ENCODE measurements around the gene TBC1D32.
"Not testable (repeated sequence)": the region's sequence is repeated elsewhere in the genome, so short reads cannot be mapped to it uniquely, and the experiment has no call there.

The TBC1D32 gene

DNA sequence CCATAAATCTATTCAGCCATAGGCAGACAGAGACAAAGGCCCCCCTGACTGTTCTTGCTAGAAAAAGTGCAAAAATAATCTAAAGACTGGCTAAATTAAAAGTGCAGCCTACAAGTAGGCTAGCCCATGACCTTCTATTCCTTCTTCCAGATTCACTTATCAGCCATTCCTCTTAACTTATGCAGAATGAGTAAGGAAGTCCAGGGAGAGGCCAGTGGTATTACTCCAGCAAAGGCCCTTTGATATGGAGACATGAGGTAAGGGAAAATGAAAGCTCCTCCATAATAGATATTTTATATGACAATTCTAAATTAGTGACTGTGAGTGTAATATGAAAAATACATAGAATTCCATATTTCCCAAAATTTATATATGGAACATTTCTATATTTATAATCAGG lies 199.4 kb downstream of the TBC1D32 start:
- no peak for DNase-seq (ENCODE audit: low spot score)

GRCh38 chr6:121124600-121124999 lies 209.7 kb downstream of the TBC1D32 start:
- DNase-seq (ENCODE audit: low spot score) = no peak

DNA sequence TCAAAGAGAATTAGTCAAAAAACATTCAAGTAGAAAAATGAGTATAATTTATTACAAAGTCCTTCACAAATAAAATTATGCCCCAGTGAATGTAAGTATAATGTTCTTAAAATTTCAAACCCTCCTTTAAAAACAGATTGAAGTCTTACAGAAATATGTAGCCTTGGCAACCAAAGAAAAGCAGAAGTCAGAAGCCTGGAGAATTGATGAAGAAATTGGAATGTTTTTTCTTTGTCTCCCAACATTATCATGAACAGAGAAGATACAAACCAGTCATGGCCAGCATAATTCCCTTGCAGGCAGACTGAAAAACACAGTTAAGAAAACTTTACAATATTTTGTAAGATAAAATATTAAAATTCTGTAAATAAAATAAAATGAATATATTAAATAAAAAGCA lies 221.9 kb downstream of the TBC1D32 start:
- DNase-seq (ENCODE audit: low spot score) = no peak

DNA sequence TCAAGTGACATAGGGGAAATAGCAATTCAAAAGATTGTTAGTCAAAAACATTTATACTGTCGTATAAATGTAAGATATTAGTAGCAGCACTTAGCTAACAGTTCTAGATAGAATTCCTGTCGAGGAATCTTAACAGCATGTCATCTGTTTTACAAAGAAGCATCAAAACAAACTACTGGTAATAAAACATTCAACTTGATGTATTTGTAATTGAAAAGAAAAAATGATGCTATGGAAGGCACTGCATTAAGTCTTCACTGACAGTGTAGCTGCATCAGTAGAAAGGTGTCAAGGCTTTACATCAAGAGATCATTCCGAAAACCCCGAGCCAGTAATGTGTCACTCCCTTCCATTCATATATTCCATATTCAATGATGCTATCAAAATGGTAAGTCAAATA lies 223.5 kb downstream of the TBC1D32 start:
- DNase-seq (ENCODE audit: low spot score) = no peak

DNA sequence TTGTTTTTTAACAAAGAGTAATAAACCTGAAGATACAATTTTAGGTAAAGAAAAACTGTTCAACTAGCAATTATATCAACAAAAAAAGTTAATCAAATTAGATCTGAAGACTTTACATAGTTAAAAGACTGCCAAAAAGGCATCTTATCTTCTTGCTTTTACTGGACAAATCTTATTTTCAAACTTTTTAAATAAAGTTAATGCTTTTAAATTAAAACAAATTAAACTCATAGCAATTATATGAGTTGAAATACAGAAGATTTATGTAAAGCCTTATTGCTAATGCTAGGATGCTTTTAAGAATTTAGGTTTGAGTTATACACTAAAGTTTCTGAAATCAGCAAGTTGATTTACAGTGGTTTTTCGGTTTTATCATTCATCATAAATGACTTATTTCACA lies 227.3 kb downstream of the TBC1D32 start:
- DNase-seq (ENCODE audit: low spot score) = no peak

GRCh38 chr6:121105461-121105860 lies 228.8 kb downstream of the TBC1D32 start:
- no peak for DNase-seq (ENCODE audit: low spot score)

DNA sequence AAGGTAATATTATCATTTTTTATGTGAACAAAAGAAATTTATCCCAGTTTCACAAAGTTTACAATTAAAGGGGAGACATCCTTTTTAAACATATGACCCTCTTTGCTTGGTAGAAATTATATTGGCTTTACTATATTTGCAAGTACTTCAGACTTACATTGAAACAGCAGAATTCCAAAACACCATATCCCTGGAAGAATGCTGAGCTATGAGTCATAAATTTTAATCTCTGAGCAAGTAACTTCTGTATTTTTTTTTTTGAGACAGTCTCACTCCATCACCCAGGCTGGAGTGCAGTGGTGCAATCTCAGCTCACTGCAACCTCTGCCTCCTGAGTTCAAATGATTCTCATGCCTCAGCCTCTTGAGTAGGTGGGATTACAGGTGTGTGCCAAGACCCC lies 240.4 kb downstream of the TBC1D32 start:
- no peak for DNase-seq (ENCODE audit: low spot score)

- DNase-seq (ENCODE audit: low spot score) = no peak
Observed at GRCh38 chr6:121090492-121090891, 243.8 kb downstream of the TBC1D32 start.

GRCh38 chr6:121086876-121087275 lies 247.4 kb downstream of the TBC1D32 start:
- no peak for DNase-seq (ENCODE audit: low spot score)

DNA sequence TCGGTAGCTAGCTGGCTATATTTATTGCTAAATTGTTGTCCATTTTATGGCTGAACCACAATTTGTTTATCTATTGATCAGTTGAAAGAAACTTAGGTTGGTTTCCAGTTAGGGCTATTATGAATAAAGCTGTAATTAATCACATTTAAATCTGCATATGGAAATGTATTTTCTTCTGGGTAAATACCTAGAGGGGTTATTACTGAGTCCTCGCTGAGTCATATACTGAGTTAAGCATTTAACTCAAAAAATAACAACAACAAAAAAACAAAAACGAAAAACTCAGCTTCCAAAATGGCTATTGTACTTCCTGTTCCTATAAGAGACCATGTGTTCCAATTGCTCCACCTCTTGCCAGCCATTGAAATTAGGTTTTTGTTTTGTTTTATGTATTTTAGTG lies 258.2 kb downstream of the TBC1D32 start:
- no peak for DNase-seq (ENCODE audit: low spot score)

GRCh38 chr6:121068749-121069148 lies 265.5 kb downstream of the TBC1D32 start:
- not testable (repeated sequence) for DNase-seq (ENCODE audit: low spot score)

DNA sequence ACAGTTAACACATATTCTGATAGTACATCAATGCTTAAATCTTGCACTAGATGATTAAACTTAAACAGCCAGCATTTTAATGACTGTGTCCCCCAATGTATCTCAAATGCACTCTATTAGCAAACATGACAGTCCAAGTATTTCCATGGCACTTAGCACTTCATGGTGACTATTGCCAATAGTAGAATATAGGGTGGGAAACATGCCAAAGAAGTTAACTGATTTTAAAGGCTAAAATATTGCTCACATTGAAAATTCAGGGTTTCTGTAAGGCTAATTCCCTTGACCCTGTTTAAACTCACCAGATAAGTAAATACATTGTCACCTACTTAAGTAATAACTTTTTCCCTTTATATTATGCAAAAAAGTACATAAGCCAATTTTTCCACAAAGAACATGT lies 266.9 kb downstream of the TBC1D32 start:
- DNase-seq (ENCODE audit: low spot score) = no peak

DNA sequence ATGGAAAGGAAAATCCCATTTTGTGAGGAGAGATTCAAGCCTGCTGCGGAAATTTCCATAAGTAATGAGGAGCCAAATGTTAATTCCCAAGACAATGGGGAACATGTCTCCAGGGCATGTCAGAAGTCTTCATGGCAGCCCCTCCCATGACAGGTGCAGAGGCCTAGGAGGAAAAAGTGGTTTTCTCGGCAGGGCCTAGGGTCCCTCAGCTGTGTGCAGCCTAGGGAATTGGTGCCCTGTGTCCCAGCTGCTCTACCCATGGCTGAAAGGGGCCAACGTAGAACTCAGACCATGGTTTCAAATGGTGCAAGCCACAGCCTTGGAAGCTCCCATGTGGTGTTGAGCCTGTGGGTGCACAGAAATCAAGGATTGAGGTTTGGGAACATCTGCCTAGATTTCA lies 269.9 kb downstream of the TBC1D32 start:
- DNase-seq (ENCODE audit: low spot score) = no peak

GRCh38 chr6:121055572-121056163 lies 278.6 kb downstream of the TBC1D32 start:
- DNase-seq (ENCODE audit: low spot score) = peak; percentile 30

DNA sequence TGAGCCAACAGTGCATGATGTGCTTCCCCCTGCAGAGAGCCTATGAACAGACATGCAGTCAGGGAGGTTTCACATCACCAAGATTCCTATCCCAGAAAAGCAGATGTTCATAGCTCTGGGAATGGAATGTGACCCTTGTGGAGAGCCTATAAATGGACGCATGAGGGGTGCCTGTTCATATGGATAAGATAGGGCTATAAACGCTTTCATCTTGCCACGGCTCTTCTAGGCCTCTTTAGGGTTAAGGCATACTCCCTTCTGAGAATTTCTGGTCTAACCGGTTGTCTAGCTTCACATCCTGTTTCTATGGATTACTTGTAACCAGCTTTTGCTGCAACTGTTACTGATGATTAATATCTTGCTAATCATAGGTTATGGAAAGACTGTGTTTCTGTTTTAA lies 285.7 kb downstream of the TBC1D32 start:
- DNase-seq (ENCODE audit: low spot score) = not testable (repeated sequence)

DNA sequence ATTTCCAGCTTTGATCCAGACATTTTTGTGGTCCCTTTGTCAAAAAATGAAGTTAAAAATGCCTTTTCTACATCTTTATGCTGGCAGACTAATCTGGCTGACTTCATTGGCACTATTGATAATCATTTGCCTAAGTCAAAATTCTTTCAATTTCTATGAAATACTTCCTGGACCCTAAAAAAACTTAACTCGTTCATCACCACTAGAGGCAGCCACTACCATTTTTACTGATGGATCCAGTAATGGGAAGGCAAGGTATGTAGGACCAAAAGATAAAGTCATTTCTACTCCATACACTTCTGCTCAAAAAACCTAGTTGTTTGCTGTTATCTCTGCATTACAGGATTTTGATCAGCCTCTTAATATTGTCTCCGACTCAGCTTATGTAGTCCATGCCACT lies 289.4 kb downstream of the TBC1D32 start:
- DNase-seq (ENCODE audit: low spot score) = not testable (repeated sequence)

DNA sequence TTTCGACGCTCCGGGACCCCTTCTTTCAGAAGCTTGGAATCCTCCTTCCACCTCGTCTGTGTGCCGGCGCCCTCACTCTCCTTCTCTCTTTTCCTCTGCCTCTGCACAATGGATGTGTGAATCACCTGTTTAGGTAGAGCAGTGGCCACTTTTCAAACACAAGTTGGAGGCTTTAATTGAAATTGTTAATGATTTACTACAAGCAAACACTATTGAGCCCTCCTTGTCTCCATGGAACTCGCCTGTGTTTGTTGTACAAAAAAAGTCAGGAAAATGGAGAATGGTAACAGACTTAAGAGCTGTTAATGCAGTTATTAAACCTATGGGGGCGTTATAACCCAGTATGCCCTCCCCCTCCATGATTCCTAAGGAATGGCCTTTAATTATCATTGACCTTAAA lies 290.6 kb downstream of the TBC1D32 start:
- DNase-seq (ENCODE audit: low spot score) = not testable (repeated sequence)

GRCh38 chr6:121043211-121043610 lies 291.1 kb downstream of the TBC1D32 start:
- DNase-seq (ENCODE audit: low spot score) = not testable (repeated sequence)

GRCh38 chr6:121042766-121043165 lies 291.5 kb downstream of the TBC1D32 start:
- no peak for DNase-seq (ENCODE audit: low spot score)

DNA sequence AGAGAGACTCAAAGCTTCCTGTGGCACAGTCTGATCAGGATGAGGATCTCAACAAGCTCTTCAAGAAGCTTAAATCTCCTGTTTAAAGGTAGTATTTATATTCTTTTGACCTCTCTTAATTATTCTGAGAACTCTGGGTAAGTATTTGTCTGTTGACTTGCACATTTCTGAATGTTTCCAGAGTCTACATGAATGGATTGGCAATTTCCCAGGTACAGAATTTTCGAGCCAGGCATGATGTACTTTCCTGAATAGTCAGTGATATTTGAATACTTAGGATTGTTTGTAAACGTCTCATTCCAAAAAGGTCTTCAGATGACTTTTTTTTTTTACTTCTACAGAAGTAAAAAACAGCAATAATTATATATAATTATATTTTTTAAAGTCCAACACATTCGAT lies 293.4 kb downstream of the TBC1D32 start:
- no peak for DNase-seq (ENCODE audit: low spot score)

DNA sequence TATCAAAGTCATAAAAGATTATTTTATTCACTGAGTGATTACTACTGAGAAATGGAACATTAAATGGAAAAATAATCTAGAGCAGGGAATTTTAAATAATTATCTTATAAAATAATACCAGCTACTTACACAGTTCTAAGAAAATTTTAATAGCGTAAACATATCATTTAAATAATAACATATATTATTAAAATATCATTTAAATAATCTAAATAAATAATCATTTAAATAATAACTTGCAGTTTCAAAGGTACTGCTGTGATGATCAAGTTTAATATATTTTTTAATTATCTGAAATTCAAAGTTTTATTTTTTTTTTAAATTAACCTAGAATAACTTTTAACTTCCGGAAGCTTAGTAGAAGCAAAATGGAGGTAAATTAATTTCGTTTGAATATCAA lies 301.2 kb downstream of the TBC1D32 start:
- DNase-seq (ENCODE audit: low spot score) = no peak

DNA sequence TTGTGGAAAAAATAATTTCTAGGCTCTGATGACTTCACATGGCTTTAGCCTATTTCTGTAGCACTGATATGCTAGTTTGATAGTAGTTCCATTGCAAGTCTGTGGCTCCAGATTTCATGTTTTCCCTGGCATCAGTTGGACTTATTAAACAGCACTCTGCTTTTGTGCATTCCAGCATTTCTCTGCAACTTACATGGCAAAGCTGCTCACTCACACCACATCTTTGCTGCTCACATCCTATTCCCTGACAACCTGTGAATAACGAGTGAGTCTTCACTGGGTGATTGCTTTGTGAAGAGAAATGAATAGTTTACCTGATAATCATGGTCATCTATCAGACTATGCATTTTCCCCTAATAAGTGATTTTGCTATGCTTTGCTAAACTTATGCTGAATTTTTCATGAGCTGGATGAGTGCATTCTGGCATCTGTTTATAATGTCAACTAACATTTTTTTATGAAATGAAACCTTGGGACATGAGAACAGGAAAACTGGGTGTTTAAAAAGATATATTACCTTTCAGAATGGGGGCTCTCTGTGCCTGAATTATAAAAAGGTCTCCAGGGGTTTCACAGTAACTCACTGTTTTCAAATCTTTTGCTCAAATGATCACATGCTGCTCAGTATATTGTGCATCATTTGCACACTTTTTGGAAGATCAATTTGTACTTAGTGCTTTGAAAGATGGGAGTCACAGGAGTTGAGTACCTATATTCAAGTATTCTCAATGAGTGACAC lies 301.8 kb downstream of the TBC1D32 start:
- DNase-seq (ENCODE audit: low spot score) = no peak

Data from CD4-positive, alpha-beta T cell treated with Interleukin-15 for 4 hours (primary cell).